GM19025 (cell line): Measurements from ENCODE around the gene RPL21.

Source experiments
- ATAC-seq: cut with Tn5 transposase; IDR thresholded peaks from one replicate; pipeline ENCODE4 v1.9.1; 2021; ENCODE audit warnings: mild to moderate bottlenecking, low read depth, moderate library complexity; ENCODE audit not compliant: unreplicated experiment

RPL21 gene

GRCh38 chr13:27257648-27258253 lies 6.4 kb downstream of the RPL21 start:
- no peak for ATAC-seq

GRCh38 chr13:27258637-27259386 lies 7.5 kb downstream of the RPL21 start:
- no peak for ATAC-seq

- ATAC-seq, result no peak
Measured at GRCh38 chr13:27259831-27260230, 8.5 kb downstream of the RPL21 start.

- ATAC-seq, result no peak
Measured at GRCh38 chr13:27261396-27261795, 10.0 kb downstream of the RPL21 start.

GRCh38 chr13:27263438-27263837 lies 12.1 kb downstream of the RPL21 start:
- ATAC-seq, result no peak

GRCh38 chr13:27264181-27264580 lies 12.8 kb downstream of the RPL21 start:
- no peak for ATAC-seq

GRCh38 chr13:27264648-27265047 lies 13.3 kb downstream of the RPL21 start:
- no peak for ATAC-seq

- no peak for ATAC-seq
Measured at GRCh38 chr13:27266917-27267316, 15.6 kb downstream of the RPL21 start.

GRCh38 chr13:27267596-27267995 lies 16.2 kb downstream of the RPL21 start:
- ATAC-seq, result no peak

- no peak for ATAC-seq
Measured at GRCh38 chr13:27269114-27269665, 17.8 kb downstream of the RPL21 start.

GRCh38 chr13:27270594-27271520 lies 19.5 kb downstream of the RPL21 start, which contains the start of gene RASL11A:
RASL11A (plus strand) TSS chr13:27270830; CDS start chr13:27270945, 115 bp downstream.
- ATAC-seq, result peak; percentile 81

- no peak for ATAC-seq
Measured at GRCh38 chr13:27271570-27272096, 20.3 kb downstream of the RPL21 start.

GRCh38 chr13:27273658-27274425 lies 22.5 kb downstream of the RPL21 start:
- ATAC-seq, result no peak

GRCh38 chr13:27274631-27275030 lies 23.3 kb downstream of the RPL21 start:
- ATAC-seq, result no peak

GRCh38 chr13:27276188-27276587 lies 24.8 kb downstream of the RPL21 start:
- ATAC-seq, result no peak

GRCh38 chr13:27279506-27279905 lies 28.1 kb downstream of the RPL21 start:
- no peak for ATAC-seq

GRCh38 chr13:27280009-27280656 lies 28.8 kb downstream of the RPL21 start:
- ATAC-seq, result no peak

GRCh38 chr13:27280841-27281240 lies 29.5 kb downstream of the RPL21 start:
- ATAC-seq, result no peak

GRCh38 chr13:27281420-27281819 lies 30.1 kb downstream of the RPL21 start:
- no peak for ATAC-seq
